ENCODE measurements around the gene PPARD. TPM values are rescaled to one million over a fixed set of nuclear protein-coding genes. Genes with fewer than 3 reads are reported as not detected.

Gene PPARD
- total RNA-seq, 1 donor from 2014 or later = 38.5 TPM

DNA sequence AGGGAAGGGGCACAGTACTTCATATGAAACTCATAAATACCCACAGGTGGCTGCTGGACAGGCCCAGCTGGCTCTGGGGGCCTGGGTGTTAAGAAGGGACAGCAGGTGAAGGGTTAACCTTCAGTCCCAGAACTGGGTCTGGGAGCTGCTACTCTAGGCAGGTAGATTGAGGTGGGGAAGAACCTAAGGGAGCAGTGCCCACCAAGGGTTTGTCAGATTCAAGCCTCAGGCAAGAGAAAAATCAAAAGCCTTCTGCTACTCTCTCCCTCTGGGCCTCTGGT is 131.4 kb downstream of the PPARD start:
- ATAC-seq = no peak

DNA sequence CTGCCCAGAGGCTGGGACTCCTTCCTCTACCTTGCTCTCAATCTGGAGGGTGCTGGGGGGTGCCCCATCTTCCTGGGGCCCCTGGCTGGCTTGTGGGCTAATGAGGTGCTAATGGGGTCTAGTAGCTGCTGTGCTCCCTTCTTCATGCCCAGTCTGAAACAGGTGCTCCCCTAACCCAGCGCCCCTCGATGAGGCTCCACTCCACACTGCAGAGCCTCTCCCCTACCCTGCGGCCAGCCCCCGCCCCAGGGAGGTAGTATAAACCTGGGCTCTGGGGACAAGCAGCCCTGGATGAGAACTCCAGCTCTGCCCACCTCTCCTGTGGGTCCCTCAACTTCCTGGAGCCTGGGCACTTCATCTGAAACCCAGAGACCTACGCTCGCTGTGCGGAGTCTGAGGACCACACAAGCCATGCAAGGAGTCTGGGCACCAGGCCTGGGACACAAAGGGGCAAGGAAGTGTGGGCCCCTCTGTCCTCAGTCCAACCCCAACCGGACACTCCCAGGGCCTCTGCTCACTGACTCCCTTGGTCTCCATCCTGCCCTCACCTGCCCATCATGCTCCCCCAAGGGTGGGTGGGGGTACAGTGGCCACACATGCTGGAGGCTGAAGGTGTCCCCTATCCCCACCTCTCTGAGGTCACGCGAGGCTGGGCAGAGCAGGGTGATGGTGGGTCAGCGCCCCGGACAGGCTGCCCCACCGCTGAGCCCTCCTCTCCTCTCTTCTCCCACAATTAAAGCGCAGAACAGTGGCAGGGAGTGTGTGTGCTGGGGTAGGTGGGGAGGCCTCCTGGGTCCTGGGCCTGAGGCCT is 132.0 kb downstream of the PPARD start:
- peak; percentile 14 for ATAC-seq

DNA sequence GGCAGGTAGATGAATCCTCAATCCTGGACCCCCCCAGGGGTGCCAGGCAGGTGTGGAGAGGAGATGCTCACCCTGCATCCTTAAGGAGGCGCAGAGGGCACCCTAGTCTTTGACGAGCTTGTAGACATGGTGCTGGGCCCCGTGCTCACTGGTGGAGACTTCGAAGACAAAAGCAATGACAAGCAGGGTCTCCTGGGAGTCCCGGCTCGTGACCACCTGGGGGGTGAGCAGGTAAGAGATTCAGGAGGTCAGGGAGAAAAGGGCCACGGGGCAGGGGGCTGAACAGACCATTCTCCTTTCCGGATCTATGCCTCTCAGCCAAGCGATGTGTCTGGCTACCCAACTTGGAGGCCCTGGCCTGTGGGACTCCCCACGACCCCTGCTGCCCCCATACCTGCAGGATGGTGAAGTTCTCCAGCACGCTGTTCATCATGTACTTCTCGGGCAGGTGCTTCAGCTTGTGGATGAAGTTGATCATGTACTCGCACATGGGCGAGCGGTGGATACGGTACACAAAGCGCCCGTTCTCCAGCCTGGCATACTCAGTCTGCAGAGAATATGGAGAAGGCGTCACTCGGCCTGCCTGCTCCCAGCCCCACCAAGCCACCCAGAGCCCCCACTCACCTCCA is 132.7 kb downstream of the PPARD start:
- ATAC-seq = no peak

DNA sequence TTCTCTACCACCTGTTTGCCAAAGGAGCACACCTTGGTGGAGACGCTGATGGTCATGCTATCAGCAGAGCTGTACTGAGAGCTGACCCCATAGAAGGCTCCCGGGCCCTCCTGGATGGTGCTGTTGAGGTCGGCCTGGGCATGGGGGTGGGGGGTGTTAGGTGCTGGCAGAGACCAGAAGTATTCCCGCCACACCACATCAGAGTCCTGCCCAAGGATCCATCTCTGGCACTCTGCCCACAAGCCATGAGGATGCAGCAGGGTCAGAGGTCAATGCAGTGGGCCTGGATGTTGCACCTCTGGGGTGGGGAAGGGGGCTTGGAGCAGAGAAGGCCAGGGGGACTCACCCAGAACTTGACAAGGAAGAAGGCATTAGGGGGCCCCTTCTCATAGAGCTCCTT is 133.2 kb downstream of the PPARD start:
- no peak for ATAC-seq

DNA sequence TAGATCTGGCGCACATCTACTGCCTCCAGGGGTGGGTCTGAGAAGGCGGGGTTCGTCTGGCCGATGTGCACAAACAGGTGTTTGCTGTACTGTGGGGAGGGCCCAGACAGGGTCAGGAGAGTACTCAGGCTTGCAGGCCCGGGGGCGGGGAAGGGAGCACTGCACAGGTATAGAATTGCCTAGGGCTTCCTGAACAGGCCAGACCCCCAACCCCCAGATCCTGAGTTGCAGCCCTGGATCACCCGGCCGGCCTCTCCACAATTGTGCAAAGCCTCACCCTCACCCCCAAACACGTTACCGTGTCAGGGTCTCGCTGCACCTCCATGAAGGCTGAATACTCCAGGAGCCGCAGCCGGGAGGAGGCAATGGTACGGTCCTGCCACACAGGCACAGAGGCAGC is 133.6 kb downstream of the PPARD start:
- ATAC-seq = peak; percentile 34

DNA sequence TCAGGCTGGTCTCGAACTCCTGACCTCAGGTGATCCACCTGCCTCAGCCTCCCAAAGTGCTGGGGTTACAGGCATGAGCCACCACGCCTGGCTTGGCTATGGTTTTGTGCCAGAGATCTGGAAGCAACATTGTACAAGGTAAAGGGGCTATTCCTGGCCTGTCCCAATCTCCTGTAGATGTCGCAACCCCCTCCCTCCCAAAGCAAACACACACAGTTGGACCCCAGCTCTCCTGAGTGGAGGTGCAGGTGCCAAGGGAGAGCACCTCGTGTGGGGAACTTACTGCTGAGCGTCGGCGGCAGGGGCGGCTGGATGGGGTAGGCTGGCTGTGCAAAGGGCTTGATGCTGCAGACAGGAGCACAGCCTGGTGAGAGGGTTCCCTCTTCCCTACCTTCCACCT is 134.7 kb downstream of the PPARD start:
- no peak for ATAC-seq

Other genes starting within 250 kb of the PPARD start
- not detected for gene TCP11, start 201.2 kb upstream of the PPARD start, total RNA-seq
- gene SCUBE3, start 128.6 kb upstream of the PPARD start, total RNA-seq = 0.12 TPM
- 14.3 TPM for gene ZNF76, start 82.8 kb upstream of the PPARD start, total RNA-seq
- gene DEF6, start 44.7 kb upstream of the PPARD start, total RNA-seq = 27.3 TPM
- gene FANCE, start 109.8 kb downstream of the PPARD start, total RNA-seq = 10.4 TPM
- 1,723 TPM for gene RPL10A, start 125.8 kb downstream of the PPARD start, total RNA-seq
- gene TEAD3, start 154.5 kb downstream of the PPARD start, total RNA-seq = 21.7 TPM
- not detected for gene TULP1, start 170.3 kb downstream of the PPARD start, total RNA-seq